Peyer's patch (tissue), 4 donors: ENCODE measurements around the gene RUNX1. TPM values are rescaled to one million over a fixed set of nuclear protein-coding genes. Genes with fewer than 3 reads are reported as not detected.

Experiments
- DNase-seq, 3 donors: peaks; one replicate each; pipeline ENCODE4 v3.0.0-alpha.2; 2017 to 2019
- H3K27ac ChIP-seq, 4 donors: fragments of 200-600 bp; sonication (generic); one replicate each; pipeline ENCODE4 v1.5.1; 2016 to 2019
- H3K27me3 ChIP-seq, 2 donors: fragments of 200-600 bp; sonication (generic); one replicate each; pipeline ENCODE4 v1.5.1; 2019
- H3K36me3 ChIP-seq, 3 donors: fragments of 200-600 bp; sonication (generic); one replicate each; pipeline ENCODE4 v1.5.1; 2016 to 2019
- H3K4me1 ChIP-seq, 4 donors: fragments of 200-600 bp; sonication (generic); one replicate each; pipeline ENCODE4 v1.5.1; 2016 to 2019
- H3K4me3 ChIP-seq, 4 donors: fragments of 200-600 bp; sonication (generic); 1 replicate in 3 of 4; 2 replicates in 1 of 4; pipeline ENCODE4 v1.5.1; 2016 to 2019; ENCODE audit warnings: mild to moderate bottlenecking in 1 of 4
- H3K9me3 ChIP-seq, 4 donors: fragments of 200-600 bp; sonication (generic); one replicate each; pipeline ENCODE4 v1.5.1; 2016 to 2019; ENCODE audit warnings: mild to moderate bottlenecking in 1 of 4
- CTCF ChIP-seq, 6 experiments: fragments of 450-650 bp in 4 of 6; fragments of 200-600 bp in 2 of 6; sonication (generic) in 1 of 6; IDR thresholded peaks; one replicate each; pipeline ENCODE4 v1.5.1; 2017 to 2019; ENCODE audit warnings: antibody characterized with exemption in 6 of 6, mild to moderate bottlenecking in 3 of 6, moderate library complexity in 1 of 6
- POLR2A ChIP-seq, 2 donors: fragments of 450-650 bp; IDR thresholded peaks; one replicate each; pipeline ENCODE4 v1.5.1; 2017; ENCODE audit warnings: antibody characterized with exemption in 2 of 2, mild to moderate bottlenecking in 2 of 2, moderate library complexity in 2 of 2
- total RNA-seq, 4 donors: library from RNA; depleted of rRNA; stranded (reverse); fragments of >200 nt; gene quantifications; one replicate each; pipeline ENCODE4 v1.1.0, GENCODE V29; 2016

RUNX1 gene
- total RNA-seq, 4 donors from 2014 or later, result 15.1 to 80.9 (median 24.1) TPM

DNA sequence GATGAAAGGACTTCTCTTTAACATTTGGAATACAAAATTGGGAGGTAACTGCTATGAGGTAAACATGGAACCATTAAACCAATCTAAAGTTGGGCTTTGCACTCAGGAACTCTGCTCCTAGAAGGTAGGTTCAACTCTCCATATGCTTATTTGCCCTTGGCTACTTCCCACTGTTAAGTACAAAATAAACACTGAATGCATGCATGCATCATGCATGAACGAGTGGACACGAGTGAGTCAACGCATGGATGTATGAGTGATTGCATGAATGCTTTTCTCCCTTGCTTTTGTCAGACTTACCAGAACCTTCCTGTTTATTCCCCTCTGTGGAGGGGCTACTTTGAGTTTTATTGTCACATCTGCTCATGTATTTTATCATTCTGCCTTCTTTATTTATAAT lies 42.4 kb upstream of the RUNX1 start:
- Histone ChIP-seq H3K36me3 (no peaks in the 10 kb centered on the region), H3K9me3 (no peaks in the 10 kb centered on the region), H3K27me3 (no peaks in the 10 kb centered on the region), H3K4me3 (no peak overlapping the region), H3K4me1 (no peaks in the 10 kb centered on the region), H3K27ac (no peak overlapping the region)
- TF ChIP-seq POLR2A (IDR thresholded peaks at IDR 0.05) (no peak), CTCF (IDR thresholded peaks at IDR 0.05) (no peak)
- DNase-seq, result no peak

- no peak for DNase-seq
- Histone ChIP-seq H3K4me1 (no peaks in the 10 kb centered on the region), H3K27ac (no peak overlapping the region), H3K36me3 (no peaks in the 10 kb centered on the region), H3K9me3 (no peaks in the 10 kb centered on the region), H3K27me3 (no peaks in the 10 kb centered on the region), H3K4me3 (no peak overlapping the region)
- no peak for TF ChIP-seq POLR2A (IDR thresholded peaks at IDR 0.05)
- no peak for TF ChIP-seq CTCF (IDR thresholded peaks at IDR 0.05)
These were observed 41.3 kb upstream of the RUNX1 start for GRCh38 chr21:35090403-35090802.

GRCh38 chr21:35088319-35088771 lies 39.2 kb upstream of the RUNX1 start:
- no peak overlapping the region for H3K27ac ChIP-seq
- H3K9me3 ChIP-seq, result no peaks in the 10 kb centered on the region
- H3K4me3 ChIP-seq, result no peak overlapping the region
- H3K4me1 ChIP-seq, result no peaks in the 10 kb centered on the region
- H3K27me3 ChIP-seq, result no peaks in the 10 kb centered on the region
- no peak for DNase-seq
- no peaks in the 10 kb centered on the region for H3K36me3 ChIP-seq
- TF ChIP-seq POLR2A (IDR thresholded peaks at IDR 0.05), result no peak
- no peak for TF ChIP-seq CTCF (IDR thresholded peaks at IDR 0.05)

DNA sequence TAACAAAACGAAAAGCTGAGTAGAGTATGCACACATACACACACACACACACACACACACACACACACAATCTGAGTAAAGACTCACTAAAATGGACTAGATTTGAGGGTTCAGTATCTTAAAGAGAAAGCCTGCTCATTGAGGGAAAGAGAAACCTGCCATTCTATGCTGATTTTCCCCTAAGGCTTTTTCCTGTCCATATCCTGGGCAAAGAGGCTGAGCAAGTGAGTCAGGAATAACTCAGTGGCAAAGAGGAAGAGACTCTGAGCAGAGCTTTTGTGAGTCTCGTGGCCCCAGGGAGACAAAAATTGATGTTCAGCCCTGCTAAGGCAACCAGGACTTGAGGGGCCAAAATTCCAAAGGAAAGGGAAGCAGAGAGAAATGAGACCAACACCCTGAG lies 37.3 kb upstream of the RUNX1 start:
- Histone ChIP-seq H3K4me1 (no peaks in the 10 kb centered on the region), H3K4me3 (no peak overlapping the region), H3K27ac (no peak overlapping the region), H3K9me3 (no peaks in the 10 kb centered on the region), H3K27me3 (no peaks in the 10 kb centered on the region), H3K36me3 (no peaks in the 10 kb centered on the region)
- DNase-seq, result no peak
- no peak for TF ChIP-seq CTCF (IDR thresholded peaks at IDR 0.05)
- no peak for TF ChIP-seq POLR2A (IDR thresholded peaks at IDR 0.05)

DNA sequence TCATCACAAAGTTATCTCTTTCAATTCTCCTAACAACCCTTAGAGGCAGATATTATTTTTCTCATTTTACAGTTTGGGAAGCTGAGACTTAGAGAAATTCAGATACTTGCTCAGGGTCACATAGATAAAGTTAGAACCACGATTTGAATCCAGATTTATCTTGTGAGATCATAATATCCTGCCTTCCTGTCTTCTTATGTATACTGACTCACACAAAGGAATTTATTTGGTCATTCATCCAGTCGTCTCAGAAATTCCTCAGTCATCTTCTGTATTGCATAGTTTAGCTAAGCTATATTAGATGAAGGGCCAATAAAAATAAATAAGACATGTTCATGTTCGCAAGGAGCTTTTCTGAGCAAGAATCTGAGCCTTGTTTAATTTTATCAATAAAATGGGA lies 35.8 kb upstream of the RUNX1 start:
- no peak for TF ChIP-seq CTCF (IDR thresholded peaks at IDR 0.05)
- TF ChIP-seq POLR2A (IDR thresholded peaks at IDR 0.05), result no peak
- Histone ChIP-seq H3K9me3 (no peaks in the 10 kb centered on the region), H3K36me3 (no peaks in the 10 kb centered on the region), H3K27ac (no peak overlapping the region), H3K27me3 (no peaks in the 10 kb centered on the region), H3K4me3 (no peak overlapping the region), H3K4me1 (no peaks in the 10 kb centered on the region)
- no peak for DNase-seq

DNA sequence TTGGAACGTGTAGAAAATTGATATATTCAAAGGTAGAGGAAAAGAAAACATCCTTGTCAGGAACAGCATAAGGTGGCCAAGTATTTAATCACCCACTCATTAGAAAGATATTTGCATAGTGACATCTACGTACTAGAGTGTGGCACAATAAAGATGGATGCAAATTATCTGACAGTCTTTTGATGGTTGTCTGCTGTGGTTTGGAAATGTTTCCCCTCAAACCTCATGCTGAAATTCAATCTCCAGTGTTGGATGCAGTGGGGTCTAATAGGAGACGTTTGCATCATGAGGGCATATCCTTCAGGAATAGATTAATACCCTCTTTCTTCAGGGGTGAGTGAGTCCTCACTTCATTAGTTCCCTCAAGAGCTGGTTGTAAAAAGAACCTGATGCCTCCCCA lies 34.1 kb upstream of the RUNX1 start:
- no peak for DNase-seq
- TF ChIP-seq CTCF (IDR thresholded peaks at IDR 0.05) (no peak), POLR2A (IDR thresholded peaks at IDR 0.05) (no peak)
- no peak overlapping the region for H3K27ac ChIP-seq
- no peak overlapping the region for H3K4me3 ChIP-seq
- H3K4me1 ChIP-seq, result no peaks in the 10 kb centered on the region
- no peaks in the 10 kb centered on the region for H3K36me3 ChIP-seq
- H3K9me3 ChIP-seq, result no peaks in the 10 kb centered on the region
- no peaks in the 10 kb centered on the region for H3K27me3 ChIP-seq
